Suppressor macrophage treated with lipopolysaccharide for 4 hours (primary cell): ENCODE data around the gene TPRX2.
"Not testable (repeated sequence)": the region's sequence is repeated elsewhere in the genome, so short reads cannot be mapped to it uniquely, and the experiment has no call there.

Source experiments
- DNase-seq: peaks from one replicate; pipeline ENCODE4 v3.0.0-alpha.2; 2020

The TPRX2 gene

GRCh38 chr19:47858646-47859285 lies at the start of gene TPRX2:
Gene TPRX2 (plus strand): TSS chr19:47859235. CDS start chr19:47859247, 12 bp downstream.
- DNase-seq = not testable (repeated sequence)

GRCh38 chr19:47813304-47813994 lies 45.6 kb upstream of the TPRX2 start:
- DNase-seq = peak; percentile 75

GRCh38 chr19:47813995-47814328 lies 45.1 kb upstream of the TPRX2 start:
- DNase-seq = no peak

- DNase-seq = not testable (repeated sequence)
These were observed 42.8 kb upstream of the TPRX2 start for GRCh38 chr19:47816270-47816669.

- not testable (repeated sequence) for DNase-seq
These were observed 40.8 kb upstream of the TPRX2 start for GRCh38 chr19:47818221-47818620.

- DNase-seq = no peak
These were observed 39.2 kb upstream of the TPRX2 start for GRCh38 chr19:47819858-47820257.

- no peak for DNase-seq
These were observed 38.6 kb upstream of the TPRX2 start for GRCh38 chr19:47820410-47820809.

- no peak for DNase-seq
These were observed 37.5 kb upstream of the TPRX2 start, which contains the start of gene CRX for GRCh38 chr19:47821460-47822020. Gene CRX (plus strand): TSS chr19:47821937. CDS start chr19:47834444, 12,507 bp downstream.

- DNase-seq = no peak
These were observed 34.6 kb upstream of the TPRX2 start for GRCh38 chr19:47824396-47824795.

- no peak for DNase-seq
These were observed 32.2 kb upstream of the TPRX2 start for GRCh38 chr19:47826800-47827199.

GRCh38 chr19:47832723-47833122 lies 26.3 kb upstream of the TPRX2 start:
- no peak for DNase-seq

GRCh38 chr19:47836038-47836437 lies 23.0 kb upstream of the TPRX2 start:
- DNase-seq = no peak

- no peak for DNase-seq
These were observed 19.6 kb upstream of the TPRX2 start for GRCh38 chr19:47839411-47839810.

GRCh38 chr19:47839913-47840312 lies 19.1 kb upstream of the TPRX2 start:
- no peak for DNase-seq

GRCh38 chr19:47842941-47843340 lies 16.1 kb upstream of the TPRX2 start:
- no peak for DNase-seq

- DNase-seq = no peak
These were observed 10.6 kb upstream of the TPRX2 start for GRCh38 chr19:47848425-47848822.

GRCh38 chr19:47848823-47849473 lies 10.1 kb upstream of the TPRX2 start:
- peak; percentile 54 for DNase-seq

- no peak for DNase-seq
These were observed 6.0 kb upstream of the TPRX2 start for GRCh38 chr19:47853003-47853402.

GRCh38 chr19:47854459-47854858 lies 4.6 kb upstream of the TPRX2 start:
- DNase-seq = no peak

GRCh38 chr19:47858231-47858630 lies 804 bp upstream of the TPRX2 start:
- not testable (repeated sequence) for DNase-seq

- not testable (repeated sequence) for DNase-seq
These were observed 803 bp downstream of the TPRX2 start for GRCh38 chr19:47859838-47860237.

GRCh38 chr19:47860602-47861297 lies 1.7 kb downstream of the TPRX2 start:
- no peak for DNase-seq

- no peak for DNase-seq
These were observed 2.6 kb downstream of the TPRX2 start for GRCh38 chr19:47861630-47862029.
